Activated naive CD4-positive, alpha-beta T cell treated with anti-CD3 and anti-CD28 coated beads, Interleukin-2, amount 50 U/mL, for 24 hours (primary cell): ENCODE data around the gene USP12.

Experiments
- H3K27ac Mint-ChIP-seq: one replicate; pipeline ENCODE4 v1.8.0; 2021; ENCODE audit warnings: mild to moderate bottlenecking, mixed read lengths
- H3K27me3 Mint-ChIP-seq: one replicate; pipeline ENCODE4 v1.8.0; 2021; ENCODE audit warnings: mixed read lengths
- H3K36me3 Mint-ChIP-seq: one replicate; pipeline ENCODE4 v1.8.0; 2021; ENCODE audit warnings: mixed read lengths
- H3K4me1 Mint-ChIP-seq: one replicate; pipeline ENCODE4 v1.8.0; 2021; ENCODE audit warnings: mixed read lengths
- H3K4me3 Mint-ChIP-seq: one replicate; pipeline ENCODE4 v1.8.0; 2021; ENCODE audit warnings: mild to moderate bottlenecking, mixed read lengths
- H3K9me3 Mint-ChIP-seq: one replicate; pipeline ENCODE4 v1.8.0; 2021; ENCODE audit warnings: mixed read lengths

USP12 gene

DNA sequence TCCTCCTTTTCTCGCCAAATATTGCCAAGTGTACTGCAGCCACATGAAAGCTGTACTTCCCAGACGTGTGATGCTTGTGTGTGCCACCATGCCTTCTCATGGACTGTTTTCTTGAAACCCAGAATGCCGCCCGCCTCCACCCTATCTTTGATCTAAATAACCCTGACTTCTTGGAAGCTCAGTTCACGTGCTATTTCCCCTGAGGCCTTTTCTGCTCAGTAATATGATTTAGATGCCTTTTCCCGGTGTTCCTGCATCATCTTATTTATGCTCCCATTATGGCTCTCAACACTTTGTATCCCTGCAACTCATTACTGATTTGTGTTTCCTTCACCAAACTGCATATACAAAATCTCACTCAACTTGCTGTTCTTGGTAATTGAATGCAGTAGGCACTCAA, 116.1 kb downstream of the USP12 start:
- Mint-ChIP-seq H3K4me1 (peaks cover 18% of the 10 kb centered on the region), H3K27ac (no peak overlapping the region), H3K9me3 (no peaks in the 10 kb centered on the region), H3K36me3 (peaks cover 2% of the 10 kb centered on the region), H3K27me3 (no peaks in the 10 kb centered on the region), H3K4me3 (no peak overlapping the region)

DNA sequence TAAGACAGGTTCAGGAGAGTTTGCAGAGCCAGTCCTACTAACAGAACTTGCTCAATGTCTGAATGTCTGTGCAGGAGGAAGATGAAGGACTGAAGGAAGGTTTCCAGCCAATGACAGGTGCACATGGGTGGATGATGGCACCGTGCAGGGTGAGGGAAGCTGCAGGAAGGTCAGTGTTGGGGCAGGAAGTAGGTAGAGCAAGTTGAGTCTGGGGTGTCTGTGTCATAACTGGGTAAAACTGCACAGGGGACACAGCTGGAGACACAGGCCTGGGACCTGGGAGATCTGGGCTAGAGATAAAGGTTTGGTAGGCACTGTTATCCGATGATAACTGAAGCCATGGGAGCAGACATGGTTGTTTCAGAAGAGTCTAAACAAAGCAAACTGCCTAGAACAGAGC, 116.9 kb downstream of the USP12 start:
- H3K9me3 Mint-ChIP-seq: no peaks in the 10 kb centered on the region
- no peak overlapping the region for H3K4me3 Mint-ChIP-seq
- peaks cover 6% of the 10 kb centered on the region for H3K36me3 Mint-ChIP-seq
- H3K27ac Mint-ChIP-seq: no peak overlapping the region
- peaks cover 18% of the 10 kb centered on the region for H3K4me1 Mint-ChIP-seq
- no peaks in the 10 kb centered on the region for H3K27me3 Mint-ChIP-seq

DNA sequence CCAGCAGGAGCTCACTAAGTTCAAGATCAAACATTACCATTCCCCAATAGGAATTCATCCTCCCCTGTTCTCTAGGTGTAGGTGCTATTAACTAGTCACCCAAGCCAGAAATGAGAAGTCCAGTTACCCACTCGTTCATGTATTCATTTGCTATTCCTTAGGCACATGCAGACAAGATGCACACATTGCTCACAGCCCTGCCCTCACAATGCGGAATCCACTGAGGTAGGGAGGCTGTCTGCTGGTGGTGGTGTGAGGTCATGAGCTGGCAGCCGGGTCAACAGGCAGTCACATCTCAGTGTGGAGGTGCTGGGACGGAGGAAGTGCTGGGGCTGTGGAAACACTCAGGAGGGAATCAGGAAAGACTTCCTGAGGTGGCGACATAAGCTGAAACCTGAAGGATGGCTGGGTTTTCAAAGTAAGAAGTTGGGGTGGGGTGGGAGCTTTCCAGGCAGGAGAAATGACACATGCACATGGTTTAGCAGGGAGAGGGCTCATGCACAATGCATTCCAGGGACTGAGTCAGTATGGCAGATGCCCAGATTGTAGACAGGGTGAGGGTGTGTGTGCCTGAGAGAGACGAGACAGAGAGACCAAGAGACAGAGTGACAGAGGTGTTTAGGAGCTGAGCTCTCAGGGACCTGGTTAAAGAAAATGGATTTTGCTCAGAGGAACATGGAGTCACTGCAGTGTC, 117.6 kb downstream of the USP12 start:
- peaks cover 18% of the 10 kb centered on the region for H3K4me1 Mint-ChIP-seq
- H3K27me3 Mint-ChIP-seq: no peaks in the 10 kb centered on the region
- H3K36me3 Mint-ChIP-seq: peaks cover 6% of the 10 kb centered on the region
- no peaks in the 10 kb centered on the region for H3K9me3 Mint-ChIP-seq
- no peak overlapping the region for H3K4me3 Mint-ChIP-seq
- no peak overlapping the region for H3K27ac Mint-ChIP-seq

DNA sequence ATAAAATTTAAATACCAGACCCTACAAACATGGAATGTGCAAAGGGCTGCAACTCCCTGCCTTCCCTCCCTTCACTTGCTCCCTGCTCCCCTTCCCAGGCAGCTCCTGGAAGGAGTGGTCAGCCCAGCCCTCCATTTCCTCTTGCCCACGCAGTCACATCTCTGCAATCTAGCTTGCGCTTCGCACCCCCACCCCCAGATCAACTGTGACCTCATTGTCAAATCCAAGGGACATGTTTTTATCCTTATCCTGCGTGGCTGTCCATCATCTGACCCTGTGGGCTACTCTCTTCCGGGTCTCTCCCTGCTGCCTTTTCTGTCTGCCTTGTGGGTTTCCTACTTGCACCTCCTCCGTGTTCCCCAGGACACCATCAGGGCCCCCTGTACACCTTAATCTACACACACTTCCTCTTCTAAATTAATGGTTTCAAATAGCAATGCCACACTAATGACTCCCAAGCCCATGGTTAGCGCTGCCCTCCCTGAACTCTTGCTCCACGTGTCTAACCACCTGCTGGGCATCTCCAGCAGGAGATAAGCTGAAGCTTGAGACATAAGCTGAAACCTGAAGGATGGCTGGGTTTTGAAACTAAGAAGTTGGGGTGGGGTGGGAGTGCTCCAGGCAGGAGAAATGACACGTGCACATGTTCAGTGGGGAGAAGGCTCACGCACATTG, 118.3 kb downstream of the USP12 start:
- no peaks in the 10 kb centered on the region for H3K9me3 Mint-ChIP-seq
- no peak overlapping the region for H3K4me3 Mint-ChIP-seq
- no peak overlapping the region for H3K27ac Mint-ChIP-seq
- H3K36me3 Mint-ChIP-seq: peaks cover 6% of the 10 kb centered on the region
- peaks cover 18% of the 10 kb centered on the region for H3K4me1 Mint-ChIP-seq
- no peaks in the 10 kb centered on the region for H3K27me3 Mint-ChIP-seq

DNA sequence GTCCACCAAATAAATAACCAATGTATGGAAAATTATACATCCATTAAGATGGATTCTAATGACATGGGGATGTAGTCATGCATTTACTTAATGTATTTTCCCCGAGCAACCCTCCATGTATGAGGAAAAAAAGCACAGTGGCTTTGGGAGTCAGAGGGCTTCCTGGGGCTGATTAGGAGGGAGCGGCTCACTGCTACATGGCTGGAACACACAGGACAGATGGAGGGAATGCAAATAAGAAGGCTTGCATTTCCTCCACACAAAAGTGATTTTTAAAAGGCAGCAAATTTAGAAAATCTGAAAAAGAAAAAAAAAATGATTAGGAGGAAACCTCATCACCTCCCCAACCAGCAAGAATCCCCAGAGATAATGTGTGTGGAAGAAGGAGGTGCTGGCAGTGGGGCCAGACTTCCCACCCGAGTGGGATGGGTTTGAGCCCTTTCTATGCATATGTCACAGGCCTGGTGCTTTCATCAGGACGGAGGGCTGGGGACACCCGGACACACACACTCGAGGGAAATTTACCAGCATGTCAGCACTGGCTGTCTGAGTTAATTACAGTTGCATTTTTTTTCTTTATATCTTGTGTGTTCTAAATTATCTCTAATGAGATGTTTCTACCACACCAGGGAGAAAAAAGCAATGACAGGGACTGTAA, 118.9 kb downstream of the USP12 start:
- Mint-ChIP-seq H3K9me3 (no peaks in the 10 kb centered on the region), H3K27ac (no peak overlapping the region), H3K4me3 (no peak overlapping the region), H3K36me3 (peaks cover 6% of the 10 kb centered on the region), H3K4me1 (peaks cover 18% of the 10 kb centered on the region), H3K27me3 (no peaks in the 10 kb centered on the region)

DNA sequence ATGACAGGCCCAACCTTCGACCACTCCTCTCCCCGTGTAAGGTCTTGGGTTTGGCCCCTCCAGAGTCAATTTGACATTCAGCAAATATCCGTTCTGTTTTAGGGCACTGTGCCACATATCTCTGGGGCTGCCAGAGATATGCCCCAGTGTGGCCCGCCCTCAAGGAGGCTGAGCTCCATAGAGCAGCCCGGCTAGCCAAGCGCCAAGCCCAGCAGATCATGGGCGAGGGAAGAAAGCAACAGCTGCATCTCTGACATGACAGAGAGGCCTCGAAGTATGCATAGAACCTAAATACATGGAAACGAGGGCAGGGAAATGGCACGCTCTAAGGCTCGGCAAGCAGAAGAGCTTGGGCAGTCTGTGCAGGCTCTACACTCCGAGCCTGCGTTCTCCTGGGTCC, 124.5 kb downstream of the USP12 start:
- H3K27ac Mint-ChIP-seq: no peak overlapping the region
- no peaks in the 10 kb centered on the region for H3K9me3 Mint-ChIP-seq
- H3K36me3 Mint-ChIP-seq: peaks cover 4% of the 10 kb centered on the region
- H3K27me3 Mint-ChIP-seq: no peaks in the 10 kb centered on the region
- no peak overlapping the region for H3K4me3 Mint-ChIP-seq
- H3K4me1 Mint-ChIP-seq: peaks cover 7% of the 10 kb centered on the region

DNA sequence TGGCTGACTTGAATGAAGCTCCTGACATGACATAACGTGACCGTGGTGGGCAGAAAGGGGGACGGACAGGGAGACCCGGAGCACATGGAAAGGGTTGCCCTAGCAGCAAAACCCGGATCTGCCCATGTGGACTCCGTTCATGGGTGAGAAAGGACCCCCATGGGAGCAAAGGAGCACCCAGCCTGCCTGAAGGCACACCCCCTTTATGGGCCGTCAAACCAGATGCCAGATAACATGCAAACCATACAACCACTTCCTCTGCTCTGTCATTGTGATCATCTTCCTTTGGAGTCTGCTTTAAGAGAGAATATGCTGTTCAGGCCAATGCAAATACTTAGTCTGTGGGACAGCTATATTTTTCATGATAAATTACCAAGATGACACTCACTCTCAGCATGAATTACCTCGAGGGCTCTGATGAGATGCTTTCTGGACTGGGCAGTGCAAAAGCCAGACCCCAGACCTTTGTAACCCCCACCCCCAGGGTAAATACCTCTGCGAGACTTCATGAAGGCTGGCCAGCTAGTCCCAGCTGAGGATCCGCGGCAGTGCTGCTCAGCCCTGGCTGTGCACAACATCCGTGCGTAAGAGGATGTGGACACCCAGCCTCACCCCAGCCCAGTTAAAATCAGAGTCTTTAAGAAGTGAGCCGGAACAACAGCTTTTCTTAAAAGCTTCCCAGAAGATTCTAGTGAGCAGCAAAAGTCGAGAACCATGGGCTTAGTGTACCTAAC, 126.6 kb downstream of the USP12 start:
- no peaks in the 10 kb centered on the region for H3K27me3 Mint-ChIP-seq
- no peak overlapping the region for H3K4me3 Mint-ChIP-seq
- peaks cover under 1% of the 10 kb centered on the region for H3K36me3 Mint-ChIP-seq
- peaks cover 7% of the 10 kb centered on the region for H3K4me1 Mint-ChIP-seq
- H3K27ac Mint-ChIP-seq: no peak overlapping the region
- H3K9me3 Mint-ChIP-seq: no peaks in the 10 kb centered on the region

DNA sequence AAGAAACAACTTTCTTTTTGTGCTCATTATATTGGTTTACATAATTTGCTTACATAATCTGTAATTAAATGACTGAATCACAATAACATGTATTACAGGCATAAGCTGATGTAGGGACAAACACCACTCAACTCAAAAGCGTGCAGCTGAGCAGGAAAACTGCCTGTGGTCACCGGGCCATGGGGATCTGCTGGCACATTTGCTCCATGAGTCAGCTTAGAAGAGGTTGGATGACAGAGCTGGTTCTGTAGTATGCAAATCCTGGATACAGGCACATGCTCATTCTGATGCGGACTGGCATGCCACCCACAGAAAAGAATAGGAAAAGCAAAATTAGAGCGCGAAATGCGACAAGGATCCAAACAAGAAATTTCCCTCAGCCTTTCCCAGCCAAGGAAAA, 128.6 kb downstream of the USP12 start:
- Mint-ChIP-seq H3K4me3 (no peak overlapping the region), H3K36me3 (no peaks in the 10 kb centered on the region), H3K27me3 (no peaks in the 10 kb centered on the region), H3K4me1 (peaks cover 7% of the 10 kb centered on the region), H3K27ac (no peak overlapping the region), H3K9me3 (no peaks in the 10 kb centered on the region)

DNA sequence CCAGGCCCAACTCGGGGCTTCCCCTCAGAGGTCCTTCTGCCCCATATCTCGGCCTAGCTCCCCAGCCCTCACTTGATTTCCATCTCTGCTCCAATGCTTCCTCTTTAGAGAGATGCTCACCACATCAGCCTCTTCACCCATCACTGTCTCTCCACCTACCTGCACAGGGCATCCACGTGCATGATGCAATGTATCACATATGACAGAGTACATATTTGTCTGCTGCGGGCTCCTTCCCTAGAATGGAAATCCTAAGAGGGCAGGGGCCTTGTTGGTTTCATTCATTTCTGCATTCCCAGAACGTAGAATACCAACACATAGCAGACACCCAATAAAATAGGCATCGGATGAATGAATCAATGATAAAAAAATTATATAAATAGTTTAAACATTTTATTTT, 130.3 kb downstream of the USP12 start:
- H3K27ac Mint-ChIP-seq: no peak overlapping the region

DNA sequence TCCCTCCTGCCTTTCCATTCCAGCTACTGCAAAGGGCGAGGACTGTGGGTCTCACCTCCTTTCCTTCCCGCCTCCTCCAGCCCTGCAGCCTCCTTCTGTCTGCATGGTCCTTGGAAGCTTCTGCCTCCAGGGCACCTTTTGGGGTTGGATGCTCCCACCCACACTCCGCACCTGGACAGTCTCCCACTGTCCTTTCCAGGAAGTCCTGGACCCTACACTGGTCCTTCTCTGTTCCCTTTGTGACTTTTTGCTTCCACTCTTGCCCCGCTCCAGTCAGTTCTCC, 130.8 kb downstream of the USP12 start:
- Mint-ChIP-seq H3K36me3 (no peaks in the 10 kb centered on the region), H3K27ac (peak overlapping the region; percentile 48), H3K9me3 (no peaks in the 10 kb centered on the region)

More for the DNA sequence above, 130.3 kb downstream of the USP12 start:
- Mint-ChIP-seq H3K9me3 (no peaks in the 10 kb centered on the region), H3K27me3 (no peaks in the 10 kb centered on the region), H3K36me3 (no peaks in the 10 kb centered on the region), H3K4me3 (no peak overlapping the region), H3K4me1 (peaks cover 7% of the 10 kb centered on the region)

DNA sequence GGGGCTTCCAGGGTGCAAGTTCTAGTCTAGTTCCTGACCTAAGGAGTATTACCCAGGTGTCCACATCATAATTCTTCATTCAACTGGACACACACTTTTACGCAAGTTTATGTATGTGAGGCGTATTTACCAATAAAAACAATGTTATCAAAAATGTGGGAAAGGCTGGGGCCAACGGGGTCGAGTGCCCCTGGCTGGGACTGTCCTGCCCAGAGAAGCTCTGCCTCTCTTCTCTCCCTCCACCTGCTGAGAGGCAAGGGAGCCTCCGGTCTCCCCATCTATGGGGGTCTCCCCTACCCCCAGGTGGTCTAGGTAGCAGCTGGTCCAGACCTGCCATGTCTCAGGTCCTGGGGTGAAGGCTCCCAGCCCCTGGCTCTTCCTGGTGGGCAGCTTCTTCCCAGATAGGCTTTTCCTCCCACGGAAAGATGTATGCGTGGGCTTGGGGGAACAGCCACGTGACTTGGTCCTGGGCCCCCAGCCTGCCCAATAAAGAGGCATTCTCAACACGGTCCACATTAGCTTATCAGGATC, 132.4 kb downstream of the USP12 start:
- Mint-ChIP-seq H3K4me1 (peaks cover 6% of the 10 kb centered on the region), H3K27ac (no peak overlapping the region), H3K4me3 (no peak overlapping the region), H3K36me3 (no peaks in the 10 kb centered on the region), H3K9me3 (no peaks in the 10 kb centered on the region), H3K27me3 (peaks cover 6% of the 10 kb centered on the region)

More for the DNA sequence above, 130.8 kb downstream of the USP12 start:
- peaks cover under 1% of the 10 kb centered on the region for H3K27me3 Mint-ChIP-seq
- H3K4me3 Mint-ChIP-seq: no peak overlapping the region
- peaks cover 7% of the 10 kb centered on the region for H3K4me1 Mint-ChIP-seq

DNA sequence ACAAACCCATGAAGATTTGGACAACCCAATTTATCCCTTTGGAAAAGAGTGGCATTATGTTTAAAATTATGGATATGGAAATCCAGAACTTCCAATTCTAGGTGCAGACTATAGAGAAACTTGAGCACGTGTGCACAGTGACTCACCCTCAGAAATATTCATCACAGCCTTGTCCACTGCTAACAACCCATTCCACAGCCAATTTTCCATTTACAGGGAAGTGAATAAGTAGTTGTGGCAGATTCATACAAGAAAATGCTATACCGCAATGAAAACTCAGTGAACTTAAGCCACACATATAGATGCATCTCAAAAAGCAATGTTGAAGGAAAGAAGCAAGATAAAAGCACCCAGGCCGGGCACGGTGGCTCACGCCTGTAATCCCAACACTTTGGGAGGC, 133.3 kb downstream of the USP12 start:
- no peaks in the 10 kb centered on the region for H3K36me3 Mint-ChIP-seq
- no peak overlapping the region for H3K27ac Mint-ChIP-seq
- H3K4me1 Mint-ChIP-seq: peaks cover 6% of the 10 kb centered on the region
- no peaks in the 10 kb centered on the region for H3K9me3 Mint-ChIP-seq
- no peak overlapping the region for H3K4me3 Mint-ChIP-seq
- peaks cover 8% of the 10 kb centered on the region for H3K27me3 Mint-ChIP-seq

DNA sequence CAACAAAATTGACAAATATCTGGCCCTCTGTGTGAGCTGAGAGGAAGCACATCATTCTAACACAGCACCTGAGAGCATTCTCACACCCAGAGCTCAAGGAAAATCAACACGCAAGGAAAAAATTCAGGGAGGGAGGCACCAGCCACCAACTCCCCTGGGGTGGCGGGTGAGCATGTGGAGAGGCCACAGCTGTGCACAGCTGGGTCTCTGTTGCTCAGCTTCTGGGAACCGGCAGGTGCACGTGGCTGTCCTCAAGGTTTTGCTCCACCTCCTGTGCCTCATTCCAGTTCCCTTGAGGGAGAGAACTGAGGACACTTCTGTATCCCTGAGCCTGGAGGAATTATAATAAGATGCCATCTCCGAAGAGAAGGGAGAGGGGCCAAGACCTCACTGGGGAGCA, 134.0 kb downstream of the USP12 start:
- Mint-ChIP-seq H3K9me3 (no peaks in the 10 kb centered on the region), H3K4me1 (peaks cover 6% of the 10 kb centered on the region), H3K4me3 (no peak overlapping the region), H3K27ac (peak overlapping the region; percentile 48), H3K36me3 (no peaks in the 10 kb centered on the region), H3K27me3 (peaks cover 8% of the 10 kb centered on the region)

DNA sequence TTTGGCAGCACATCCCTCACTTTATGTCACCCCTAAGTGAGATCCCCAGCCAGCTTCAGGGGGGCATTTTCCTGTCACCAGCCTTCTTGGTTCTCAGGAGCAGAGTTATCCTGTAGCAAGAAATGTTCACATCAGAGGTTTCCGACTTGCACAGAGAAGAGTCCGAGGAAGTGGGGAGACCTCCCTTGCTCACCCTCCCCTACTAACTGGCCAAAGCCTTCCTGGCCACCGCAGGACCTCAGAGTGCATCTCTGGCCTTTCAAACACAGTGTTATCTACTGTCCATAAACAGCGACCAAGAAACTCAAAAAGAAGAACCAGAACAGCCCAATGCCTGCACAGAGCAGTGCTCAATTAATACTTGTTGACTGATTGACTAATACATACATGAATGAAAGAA, 134.4 kb downstream of the USP12 start:
- Mint-ChIP-seq H3K9me3 (no peaks in the 10 kb centered on the region), H3K4me1 (peaks cover 6% of the 10 kb centered on the region), H3K4me3 (no peak overlapping the region), H3K27me3 (peaks cover 8% of the 10 kb centered on the region), H3K36me3 (no peaks in the 10 kb centered on the region), H3K27ac (peak overlapping the region; percentile 48)

DNA sequence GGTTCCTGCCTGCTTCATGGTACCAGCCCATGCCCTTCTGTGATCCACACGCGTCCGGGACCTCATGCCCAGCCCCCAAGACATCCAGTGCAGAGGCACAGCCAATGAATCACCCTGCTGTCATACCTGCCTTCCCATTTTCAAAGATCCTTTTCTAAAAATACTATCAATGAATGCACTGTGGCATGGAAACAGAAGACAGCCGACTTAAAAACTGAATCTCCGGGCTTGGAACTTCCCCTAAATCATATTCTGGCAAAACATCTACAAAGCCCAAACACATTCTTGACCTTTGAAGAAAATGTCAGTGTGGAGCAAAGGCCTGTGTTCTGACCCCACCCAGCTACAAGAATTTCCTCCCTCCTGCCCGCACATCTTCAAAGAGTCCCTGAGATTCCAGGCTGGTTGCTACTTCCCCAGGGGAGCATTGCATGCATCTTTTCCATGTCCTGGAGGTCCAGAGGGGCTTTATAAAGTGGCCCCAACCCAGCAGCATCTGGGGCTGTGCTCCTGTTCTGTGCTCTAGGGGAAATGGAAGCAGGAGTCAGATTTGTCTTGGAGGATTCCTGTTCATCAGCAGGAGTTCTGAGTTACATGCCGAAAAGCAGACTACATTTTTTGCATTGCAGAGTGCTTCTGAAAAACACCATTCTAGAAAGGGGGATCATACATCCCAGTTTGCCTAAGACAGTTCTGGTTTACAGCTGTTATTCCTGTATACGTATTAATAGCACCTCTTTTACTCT, 135.2 kb downstream of the USP12 start:
- peaks cover 8% of the 10 kb centered on the region for H3K27me3 Mint-ChIP-seq
- no peak overlapping the region for H3K4me3 Mint-ChIP-seq
- H3K4me1 Mint-ChIP-seq: peaks cover 6% of the 10 kb centered on the region
- H3K27ac Mint-ChIP-seq: peak overlapping the region; percentile 38
- no peaks in the 10 kb centered on the region for H3K9me3 Mint-ChIP-seq
- H3K36me3 Mint-ChIP-seq: no peaks in the 10 kb centered on the region
